ELR (cell line): ENCODE data around the gene YDJC.
"Not testable (repeated sequence)": the region's sequence is repeated elsewhere in the genome, so short reads cannot be mapped to it uniquely, and the experiment has no call there.

Experiments
- DNase-seq: peaks from one replicate; pipeline ENCODE4 v3.0.0-alpha.2; 2015; ENCODE audit warnings: low read depth

YDJC gene

GRCh38 chr22:21606775-21607174, 23.0 kb downstream of the YDJC start:
- DNase-seq = peak; percentile 59

- DNase-seq = no peak
Observed at GRCh38 chr22:21605887-21606564, 23.8 kb downstream of the YDJC start.

DNA sequence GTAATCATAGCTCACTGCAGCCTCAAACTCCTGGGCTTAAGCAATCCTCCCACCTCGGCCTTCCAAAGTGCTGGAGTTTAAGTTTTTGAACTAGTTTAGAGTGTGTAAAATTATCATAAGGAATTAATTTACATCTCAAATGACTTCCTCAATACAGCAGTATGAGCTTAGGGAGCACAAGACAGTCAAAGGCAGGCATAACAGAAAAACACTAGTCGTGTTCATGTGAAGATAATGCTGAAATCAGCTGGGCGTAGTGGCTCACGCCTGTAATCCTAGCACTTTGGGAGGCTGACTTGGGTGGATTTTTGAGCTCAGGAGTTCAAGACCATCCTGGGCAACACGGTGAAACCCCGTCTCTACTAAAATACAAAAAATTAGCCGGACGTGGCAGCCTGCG, 25.8 kb downstream of the YDJC start:
- no peak for DNase-seq

- DNase-seq = no peak
Observed at GRCh38 chr22:21602579-21602978, 27.2 kb downstream of the YDJC start.

DNA sequence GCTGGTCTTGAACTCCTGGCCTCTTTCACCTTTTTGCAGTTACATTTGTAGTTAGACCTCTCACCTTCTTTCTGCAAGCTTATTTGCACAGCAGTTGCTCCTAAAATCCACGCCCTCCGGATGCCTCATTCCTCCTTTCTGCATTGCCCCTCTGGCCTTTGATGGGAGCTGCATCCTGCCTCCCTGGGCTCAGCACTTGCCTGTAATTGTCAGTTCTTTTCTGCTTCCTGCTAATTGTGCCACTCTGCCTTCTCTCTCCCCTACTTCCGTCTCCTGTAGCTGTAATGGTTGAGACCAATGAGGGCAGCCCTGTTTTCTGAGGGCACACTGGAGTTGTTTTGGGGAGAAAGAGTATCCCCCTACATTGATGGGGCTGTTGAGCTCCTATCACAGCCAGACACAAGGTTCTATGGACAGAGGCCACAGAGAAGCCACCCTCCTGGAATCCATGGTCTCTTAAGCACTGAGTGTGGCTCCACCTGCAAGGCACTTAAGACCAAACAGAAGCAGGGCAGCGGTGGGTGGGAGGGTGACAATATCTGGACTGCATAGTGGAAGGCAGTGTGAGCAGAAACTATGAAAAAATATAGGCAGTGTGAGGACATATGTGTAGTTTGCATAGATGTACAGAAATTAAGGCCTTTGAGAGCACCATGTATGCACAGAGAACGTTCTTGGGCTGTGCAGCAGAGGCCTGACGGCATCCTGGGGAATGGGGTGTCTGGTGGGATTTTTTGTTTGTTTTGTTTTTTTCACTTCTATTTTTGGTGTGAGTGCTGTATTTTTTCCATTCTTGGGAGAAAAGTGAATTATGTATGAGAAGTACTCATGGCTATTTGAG, 30.5 kb downstream of the YDJC start:
- DNase-seq = no peak

- no peak for DNase-seq
Observed at GRCh38 chr22:21598302-21598701, 31.5 kb downstream of the YDJC start.

- not testable (repeated sequence) for DNase-seq
Observed at GRCh38 chr22:21596356-21597135, 33.3 kb downstream of the YDJC start.

DNA sequence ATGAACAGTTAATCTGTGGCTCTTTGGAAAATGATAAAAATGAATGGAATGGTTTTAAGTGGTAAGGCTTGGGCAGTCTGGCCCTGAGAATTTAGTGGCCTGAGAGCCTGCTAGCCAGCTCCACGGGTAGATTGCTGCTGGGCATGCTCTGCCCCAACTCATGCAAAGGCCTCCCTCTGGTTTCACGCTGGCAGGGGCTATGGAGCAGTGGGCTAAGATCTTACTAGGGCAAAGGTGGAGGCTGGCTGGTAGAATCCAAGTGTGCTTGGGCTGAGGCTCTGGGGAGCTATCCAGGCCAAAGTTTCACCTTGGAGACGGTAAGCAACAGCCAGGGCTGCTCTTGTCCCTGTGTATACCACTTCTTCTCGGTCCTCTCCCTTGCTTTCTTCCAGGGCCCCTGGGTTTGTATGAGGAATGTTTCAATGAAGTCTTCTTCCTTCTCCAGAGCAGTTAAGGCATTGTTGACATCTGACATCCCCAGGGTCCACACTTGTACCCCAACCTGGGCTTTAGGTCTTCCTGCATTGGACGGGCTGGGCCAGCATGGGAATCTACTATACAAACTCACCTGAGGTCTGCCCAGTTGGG, 34.9 kb downstream of the YDJC start:
- DNase-seq = no peak

GRCh38 chr22:21593406-21594232, 36.2 kb downstream of the YDJC start:
- DNase-seq = peak; percentile 35

- DNase-seq = no peak
Observed at GRCh38 chr22:21592422-21592821, 37.4 kb downstream of the YDJC start.

- DNase-seq = no peak
Observed at GRCh38 chr22:21591695-21592094, 38.1 kb downstream of the YDJC start.

- no peak for DNase-seq
Observed at GRCh38 chr22:21590809-21591641, 38.8 kb downstream of the YDJC start.

- DNase-seq = no peak
Observed at GRCh38 chr22:21589396-21589795, 40.4 kb downstream of the YDJC start.

- DNase-seq = no peak
Observed at GRCh38 chr22:21587803-21588611, 41.8 kb downstream of the YDJC start.

- no peak for DNase-seq
Observed at GRCh38 chr22:21585389-21585788, 44.4 kb downstream of the YDJC start.

DNA sequence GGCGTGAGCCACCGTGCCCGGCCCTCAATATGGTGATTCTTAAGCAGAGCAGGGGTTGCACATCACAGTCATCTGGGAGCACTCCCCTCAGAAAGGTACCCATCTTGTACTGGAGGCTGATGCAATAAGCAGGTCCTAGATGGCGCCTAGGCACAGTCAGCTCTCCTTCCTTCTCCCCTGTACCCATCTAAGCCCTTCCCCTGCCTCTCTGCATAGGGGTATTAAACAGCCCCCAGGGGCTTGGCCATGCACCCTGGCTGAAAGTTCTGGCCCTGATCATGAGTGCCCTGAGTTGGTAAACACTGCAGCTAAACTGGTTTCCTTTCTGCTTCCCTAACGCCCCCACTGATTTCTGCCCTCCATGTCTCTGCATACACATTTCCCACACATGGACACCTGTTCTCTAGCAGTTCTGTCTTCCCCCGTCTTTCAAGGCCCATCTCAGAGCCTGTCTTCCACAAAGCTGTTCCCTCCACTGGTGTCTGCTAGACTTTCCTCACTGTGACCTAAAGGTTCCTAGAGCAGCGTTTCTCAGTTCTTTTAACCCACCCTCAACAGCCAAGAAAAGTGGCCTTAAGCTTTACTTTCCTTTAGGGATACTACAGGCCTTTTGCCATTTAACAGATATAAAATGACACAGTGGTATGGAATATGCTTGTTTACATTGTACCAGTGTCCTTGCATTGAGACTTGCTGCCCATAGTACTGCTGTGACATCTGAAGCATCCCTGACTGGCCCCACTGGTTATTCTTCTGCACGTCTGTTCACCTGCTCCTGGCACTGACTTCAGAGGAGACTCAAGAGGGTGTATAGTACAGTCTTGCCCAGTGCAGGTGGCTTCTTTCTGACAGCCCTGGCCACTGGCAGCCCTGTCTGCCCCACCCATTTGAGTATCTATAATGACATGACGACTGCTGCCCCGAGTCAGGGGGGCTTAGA, 46.8 kb downstream of the YDJC start:
- no peak for DNase-seq

- not testable (repeated sequence) for DNase-seq
Observed at GRCh38 chr22:21581009-21581713, 48.7 kb downstream of the YDJC start.

DNA sequence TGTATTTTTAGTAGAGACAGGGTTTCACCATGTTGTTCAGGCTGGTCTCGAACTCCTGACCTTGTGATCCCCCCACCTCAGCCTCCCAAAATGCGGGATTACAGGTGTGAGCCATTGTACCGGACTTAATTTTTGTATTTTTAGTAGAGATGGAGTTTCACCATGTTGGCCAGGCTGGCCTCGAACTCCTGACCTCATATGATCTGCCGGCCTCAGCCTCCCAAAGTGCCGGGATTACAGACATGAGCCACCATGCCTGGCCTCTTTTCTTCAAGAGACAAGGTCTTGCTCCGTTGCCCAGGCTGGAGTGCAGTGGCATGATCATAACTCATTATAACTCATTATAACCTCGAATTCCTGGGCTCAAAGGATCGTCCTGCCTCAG, 49.2 kb downstream of the YDJC start:
- DNase-seq = not testable (repeated sequence)
